ENCODE data around the gene TBC1D22A.

The TBC1D22A gene

GRCh38 chr22:46929710-46930204 is 167.3 kb downstream of the TBC1D22A start:
- Histone ChIP-seq H3K9me3 (ENCODE audit: control insufficient read depth, low read length) (no peaks in the 10 kb centered on the region), H3K36me3 (ENCODE audit: control insufficient read depth, insufficient read depth, low read length, severe bottlenecking) (peaks cover 4% of the 10 kb centered on the region), H3K27me3 (replicated peaks; ENCODE audit: control insufficient read depth, insufficient read depth, low read length) (no peaks in the 10 kb centered on the region), H3K4me3 (ENCODE audit: low read length) (no peak overlapping the region), H3K4me1 (ENCODE audit: control insufficient read depth, insufficient read depth, low read length) (peaks cover 5% of the 10 kb centered on the region), H3K9ac (ENCODE audit: low read length) (no peak overlapping the region)
- DNase-seq (ENCODE audit: low read depth): no peak

- Histone ChIP-seq H3K9ac (ENCODE audit: low read length) (no peak overlapping the region), H3K4me3 (ENCODE audit: low read length) (no peak overlapping the region), H3K4me1 (ENCODE audit: control insufficient read depth, insufficient read depth, low read length) (peaks cover 14% of the 10 kb centered on the region), H3K27me3 (replicated peaks; ENCODE audit: control insufficient read depth, insufficient read depth, low read length) (no peaks in the 10 kb centered on the region), H3K36me3 (ENCODE audit: control insufficient read depth, insufficient read depth, low read length, severe bottlenecking) (peaks cover 4% of the 10 kb centered on the region), H3K9me3 (ENCODE audit: control insufficient read depth, low read length) (no peaks in the 10 kb centered on the region)
- DNase-seq (ENCODE audit: low read depth): no peak
Observed at GRCh38 chr22:46931414-46931813, 169.0 kb downstream of the TBC1D22A start.

DNA sequence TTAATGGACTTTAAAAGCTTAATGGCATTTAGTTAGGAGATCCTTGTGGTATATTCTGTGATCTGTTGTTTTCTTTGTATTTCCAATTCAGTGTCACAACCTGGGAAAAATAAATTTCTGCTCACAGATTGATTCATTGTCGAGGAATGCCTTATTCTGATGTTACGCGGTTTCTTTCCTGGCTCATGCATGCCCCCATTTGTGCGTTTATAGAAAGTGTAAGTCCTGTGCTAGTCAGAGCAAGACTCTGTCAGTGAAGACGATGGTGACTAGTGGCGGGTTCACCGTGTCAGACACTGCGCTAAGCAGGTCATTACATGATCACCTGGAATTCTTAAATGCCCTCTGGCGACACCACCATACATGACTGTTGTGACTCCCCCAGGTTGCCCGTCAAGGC is 169.4 kb downstream of the TBC1D22A start:
- H3K9me3 ChIP-seq (ENCODE audit: control insufficient read depth, low read length): no peaks in the 10 kb centered on the region
- no peak for DNase-seq (ENCODE audit: low read depth)
- H3K36me3 ChIP-seq (ENCODE audit: control insufficient read depth, insufficient read depth, low read length, severe bottlenecking): peaks cover 4% of the 10 kb centered on the region
- H3K4me1 ChIP-seq (ENCODE audit: control insufficient read depth, insufficient read depth, low read length): peaks cover 14% of the 10 kb centered on the region
- H3K27me3 ChIP-seq (replicated peaks; ENCODE audit: control insufficient read depth, insufficient read depth, low read length): no peaks in the 10 kb centered on the region
- no peak overlapping the region for H3K9ac ChIP-seq (ENCODE audit: low read length)
- H3K4me3 ChIP-seq (ENCODE audit: low read length): no peak overlapping the region

- no peaks in the 10 kb centered on the region for H3K27me3 ChIP-seq (replicated peaks; ENCODE audit: control insufficient read depth, insufficient read depth, low read length)
- H3K9ac ChIP-seq (ENCODE audit: low read length): no peak overlapping the region
- peaks cover 14% of the 10 kb centered on the region for H3K4me1 ChIP-seq (ENCODE audit: control insufficient read depth, insufficient read depth, low read length)
- DNase-seq (ENCODE audit: low read depth): no peak
- H3K4me3 ChIP-seq (ENCODE audit: low read length): no peak overlapping the region
- no peaks in the 10 kb centered on the region for H3K9me3 ChIP-seq (ENCODE audit: control insufficient read depth, low read length)
- no peaks in the 10 kb centered on the region for H3K36me3 ChIP-seq (ENCODE audit: control insufficient read depth, insufficient read depth, low read length, severe bottlenecking)
Observed at GRCh38 chr22:46933040-46933930, 170.8 kb downstream of the TBC1D22A start.

DNA sequence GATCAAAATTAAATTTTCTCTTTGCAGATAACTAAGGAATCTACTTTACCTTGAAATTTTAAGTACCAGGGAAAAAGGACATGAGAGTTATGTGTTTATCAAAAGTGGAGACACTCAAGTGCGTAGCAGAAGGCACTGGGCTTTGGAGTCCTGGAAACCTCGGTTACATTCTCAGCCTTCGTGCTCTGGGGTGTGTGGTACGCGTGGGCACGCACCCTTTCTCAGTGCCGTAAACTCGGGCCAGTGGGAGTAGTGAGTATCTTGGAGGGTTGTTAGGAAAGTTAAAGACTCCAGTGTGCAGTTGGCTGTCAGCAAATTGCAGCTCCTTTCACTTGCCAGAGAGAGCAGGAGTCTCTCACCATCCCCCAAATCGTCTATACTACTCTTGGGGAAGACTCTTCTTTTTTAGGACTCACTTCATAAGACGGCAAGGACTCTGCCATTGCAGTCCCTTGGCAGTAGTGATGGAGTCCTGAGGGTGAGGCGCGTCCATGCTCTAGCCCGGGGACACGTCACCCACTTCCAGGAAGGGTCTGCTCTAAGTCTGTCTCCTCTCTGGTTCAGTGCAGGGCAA is 171.8 kb downstream of the TBC1D22A start:
- H3K27me3 ChIP-seq (replicated peaks; ENCODE audit: control insufficient read depth, insufficient read depth, low read length): no peaks in the 10 kb centered on the region
- no peaks in the 10 kb centered on the region for H3K36me3 ChIP-seq (ENCODE audit: control insufficient read depth, insufficient read depth, low read length, severe bottlenecking)
- H3K4me1 ChIP-seq (ENCODE audit: control insufficient read depth, insufficient read depth, low read length): peaks cover 14% of the 10 kb centered on the region
- no peaks in the 10 kb centered on the region for H3K9me3 ChIP-seq (ENCODE audit: control insufficient read depth, low read length)
- H3K9ac ChIP-seq (ENCODE audit: low read length): no peak overlapping the region
- DNase-seq (ENCODE audit: low read depth): no peak
- H3K4me3 ChIP-seq (ENCODE audit: low read length): no peak overlapping the region

DNA sequence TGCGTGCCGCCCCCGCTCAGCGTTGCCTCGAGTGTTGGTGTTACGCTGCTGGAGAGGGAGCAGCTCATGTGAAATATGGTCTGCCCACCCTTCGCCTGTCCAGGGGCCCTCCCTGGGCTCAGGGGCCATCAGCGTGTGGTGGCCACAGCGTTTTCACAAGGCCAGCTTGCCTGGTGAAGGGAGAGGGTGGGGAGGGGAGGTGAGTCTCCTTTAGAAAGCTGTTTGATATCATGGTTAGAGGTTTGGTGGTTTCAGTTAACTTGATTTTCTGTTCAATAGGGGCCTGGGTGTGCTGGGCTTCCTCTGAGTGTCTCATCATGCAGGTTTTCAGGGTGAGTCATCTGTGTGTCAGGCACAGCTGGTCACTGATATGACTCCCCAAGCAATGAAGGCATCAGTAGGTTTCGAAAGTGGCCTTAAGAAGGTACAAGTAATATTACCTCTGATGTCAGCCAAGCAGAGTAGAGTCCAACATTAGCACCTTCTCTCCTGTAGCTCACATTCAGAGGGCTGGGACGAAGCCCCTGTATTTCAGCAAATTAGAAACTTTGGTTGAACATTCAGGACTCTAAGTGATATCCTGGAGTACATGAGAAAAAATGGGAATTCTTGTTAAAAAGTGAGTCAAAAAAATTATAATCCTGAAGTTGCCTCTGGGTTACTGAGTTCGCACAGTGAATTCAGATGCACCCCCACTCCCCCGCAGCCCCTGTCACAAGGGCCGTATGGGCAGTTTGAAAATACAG is 172.5 kb downstream of the TBC1D22A start:
- Histone ChIP-seq H3K27me3 (replicated peaks; ENCODE audit: control insufficient read depth, insufficient read depth, low read length) (no peaks in the 10 kb centered on the region), H3K4me3 (ENCODE audit: low read length) (no peak overlapping the region), H3K9ac (ENCODE audit: low read length) (no peak overlapping the region), H3K4me1 (ENCODE audit: control insufficient read depth, insufficient read depth, low read length) (peaks cover 14% of the 10 kb centered on the region), H3K36me3 (ENCODE audit: control insufficient read depth, insufficient read depth, low read length, severe bottlenecking) (no peaks in the 10 kb centered on the region), H3K9me3 (ENCODE audit: control insufficient read depth, low read length) (no peaks in the 10 kb centered on the region)
- DNase-seq (ENCODE audit: low read depth): peak; percentile 83

DNA sequence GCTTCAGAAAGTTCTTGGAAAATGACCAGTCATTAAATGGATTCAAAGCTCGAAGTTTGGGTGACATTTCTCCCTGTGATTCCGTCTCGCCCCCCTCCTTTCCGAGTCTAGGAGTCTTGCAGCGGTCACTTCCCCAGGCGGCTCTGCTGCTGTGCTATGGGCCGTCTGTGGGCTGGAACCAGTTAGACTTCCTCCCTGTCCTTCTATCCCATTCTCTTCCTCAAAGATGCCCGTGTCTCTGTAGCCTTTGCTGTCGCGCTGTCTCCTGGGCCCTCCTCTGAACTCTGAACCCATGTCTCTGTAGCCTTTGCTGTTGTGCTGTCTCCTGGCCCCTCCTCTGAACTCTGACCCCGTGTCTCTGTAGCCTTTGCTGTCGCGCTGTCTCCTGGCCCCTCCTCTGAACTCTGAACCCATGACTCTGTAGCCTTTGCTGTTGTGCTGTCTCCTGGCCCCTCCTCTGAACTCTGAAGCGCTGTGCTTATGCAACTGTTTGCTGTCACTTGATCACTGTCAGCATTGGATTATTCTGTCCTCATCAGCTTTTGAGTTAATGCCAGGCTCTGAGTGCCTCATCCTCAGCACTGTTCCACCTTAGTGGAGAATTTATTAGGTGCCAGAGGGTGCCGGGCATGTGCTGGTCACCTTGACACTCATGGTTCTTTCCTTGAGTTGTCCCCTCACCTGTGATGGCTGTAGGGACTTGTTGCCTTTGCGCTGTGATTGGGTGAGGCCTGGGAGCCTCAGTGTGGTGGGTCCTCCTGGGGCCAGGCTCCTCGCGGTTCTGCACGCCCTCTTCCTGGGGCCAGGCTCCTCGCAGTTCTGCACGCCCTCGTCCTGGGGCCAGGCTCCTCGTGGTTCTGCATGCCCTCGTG is 173.3 kb downstream of the TBC1D22A start:
- H3K27me3 ChIP-seq (replicated peaks; ENCODE audit: control insufficient read depth, insufficient read depth, low read length): no peaks in the 10 kb centered on the region
- H3K4me3 ChIP-seq (ENCODE audit: low read length): no peak overlapping the region
- H3K9me3 ChIP-seq (ENCODE audit: control insufficient read depth, low read length): no peaks in the 10 kb centered on the region
- H3K36me3 ChIP-seq (ENCODE audit: control insufficient read depth, insufficient read depth, low read length, severe bottlenecking): no peaks in the 10 kb centered on the region
- no peak overlapping the region for H3K9ac ChIP-seq (ENCODE audit: low read length)
- no peak for DNase-seq (ENCODE audit: low read depth)
- H3K4me1 ChIP-seq (ENCODE audit: control insufficient read depth, insufficient read depth, low read length): peaks cover 14% of the 10 kb centered on the region

- peak; percentile 5 for DNase-seq (ENCODE audit: low read depth)
- H3K27me3 ChIP-seq (replicated peaks; ENCODE audit: control insufficient read depth, insufficient read depth, low read length): no peaks in the 10 kb centered on the region
Observed at GRCh38 chr22:46936378-46936903, 174.0 kb downstream of the TBC1D22A start.

GRCh38 chr22:46937185-46937584 is 174.7 kb downstream of the TBC1D22A start:
- Histone ChIP-seq H3K27me3 (replicated peaks; ENCODE audit: control insufficient read depth, insufficient read depth, low read length) (no peaks in the 10 kb centered on the region), H3K9me3 (ENCODE audit: control insufficient read depth, low read length) (no peaks in the 10 kb centered on the region), H3K4me1 (ENCODE audit: control insufficient read depth, insufficient read depth, low read length) (peaks cover 16% of the 10 kb centered on the region), H3K4me3 (ENCODE audit: low read length) (no peak overlapping the region), H3K9ac (ENCODE audit: low read length) (no peak overlapping the region), H3K36me3 (ENCODE audit: control insufficient read depth, insufficient read depth, low read length, severe bottlenecking) (no peaks in the 10 kb centered on the region)
- DNase-seq (ENCODE audit: low read depth): no peak

More at GRCh38 chr22:46936378-46936903, 174.0 kb downstream of the TBC1D22A start:
- Histone ChIP-seq H3K9ac (ENCODE audit: low read length) (no peak overlapping the region), H3K9me3 (ENCODE audit: control insufficient read depth, low read length) (no peaks in the 10 kb centered on the region), H3K36me3 (ENCODE audit: control insufficient read depth, insufficient read depth, low read length, severe bottlenecking) (no peaks in the 10 kb centered on the region), H3K4me3 (ENCODE audit: low read length) (no peak overlapping the region), H3K4me1 (ENCODE audit: control insufficient read depth, insufficient read depth, low read length) (peaks cover 14% of the 10 kb centered on the region)

DNA sequence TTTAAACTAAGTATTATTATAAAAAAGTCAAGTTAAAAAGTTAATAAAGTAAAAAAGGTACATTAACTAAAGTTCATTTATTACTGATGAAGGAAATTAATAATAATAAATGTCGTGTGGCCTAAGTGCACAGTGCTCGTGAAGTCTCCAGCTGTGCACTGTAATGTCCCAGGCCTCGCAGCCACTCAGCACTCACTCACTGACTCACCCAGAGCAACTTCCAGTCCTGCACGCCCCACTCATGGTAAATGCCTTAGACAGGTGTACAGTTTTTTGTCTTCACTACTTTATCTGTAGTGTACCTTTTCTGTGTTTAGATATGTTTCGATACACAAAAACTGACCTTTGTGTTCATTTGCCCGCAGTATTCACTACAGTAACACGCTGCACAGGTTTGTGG is 175.5 kb downstream of the TBC1D22A start:
- Histone ChIP-seq H3K4me1 (ENCODE audit: control insufficient read depth, insufficient read depth, low read length) (peaks cover 24% of the 10 kb centered on the region), H3K27me3 (replicated peaks; ENCODE audit: control insufficient read depth, insufficient read depth, low read length) (no peaks in the 10 kb centered on the region), H3K36me3 (ENCODE audit: control insufficient read depth, insufficient read depth, low read length, severe bottlenecking) (no peaks in the 10 kb centered on the region), H3K4me3 (ENCODE audit: low read length) (no peak overlapping the region), H3K9me3 (ENCODE audit: control insufficient read depth, low read length) (no peaks in the 10 kb centered on the region), H3K9ac (ENCODE audit: low read length) (no peak overlapping the region)
- DNase-seq (ENCODE audit: low read depth): no peak

All from adipocyte (in vitro differentiated cells).